HG02642 (cell line): Measurements from ENCODE around the gene PAX8.

Experiments
- ATAC-seq: cut with Tn5 transposase; IDR thresholded peaks from one replicate; pipeline ENCODE4 v1.9.1; 2021; ENCODE audit warnings: mild to moderate bottlenecking; ENCODE audit not compliant: unreplicated experiment, poor library complexity

Gene PAX8

GRCh38 chr2:113225263-113226259 lies 53.2 kb downstream of the PAX8 start:
- no peak for ATAC-seq

GRCh38 chr2:113224647-113225236 lies 54.0 kb downstream of the PAX8 start:
- no peak for ATAC-seq

- no peak for ATAC-seq
These were observed 54.9 kb downstream of the PAX8 start for GRCh38 chr2:113223813-113224212.

GRCh38 chr2:113221846-113222245 lies 56.9 kb downstream of the PAX8 start:
- no peak for ATAC-seq

- no peak for ATAC-seq
These were observed 57.6 kb downstream of the PAX8 start for GRCh38 chr2:113220970-113221708.

- no peak for ATAC-seq
These were observed 58.7 kb downstream of the PAX8 start for GRCh38 chr2:113219889-113220641.

- ATAC-seq = no peak
These were observed 59.2 kb downstream of the PAX8 start for GRCh38 chr2:113219525-113219888.

- ATAC-seq = no peak
These were observed 59.7 kb downstream of the PAX8 start for GRCh38 chr2:113219092-113219441.

- no peak for ATAC-seq
These were observed 60.2 kb downstream of the PAX8 start for GRCh38 chr2:113218283-113219091.

GRCh38 chr2:113217455-113218282 lies 61.1 kb downstream of the PAX8 start:
- ATAC-seq = no peak

- no peak for ATAC-seq
These were observed 61.7 kb downstream of the PAX8 start for GRCh38 chr2:113216891-113217454.

- no peak for ATAC-seq
These were observed 62.4 kb downstream of the PAX8 start for GRCh38 chr2:113216321-113216720.

GRCh38 chr2:113215056-113215455 lies 63.7 kb downstream of the PAX8 start:
- ATAC-seq = no peak

GRCh38 chr2:113214141-113214540 lies 64.6 kb downstream of the PAX8 start:
- ATAC-seq = no peak

GRCh38 chr2:113213061-113213930 lies 65.4 kb downstream of the PAX8 start:
- ATAC-seq = no peak

GRCh38 chr2:113212245-113213060 lies 66.3 kb downstream of the PAX8 start:
- no peak for ATAC-seq
